IPS-18c (cell line): ENCODE data around the gene TECTA.

ENCODE experiments used
- H3K4me3 ChIP-seq: 2 replicates; pipeline ENCODE4 v1.7.0; 2013; ENCODE audit warnings: low read depth, mild to moderate bottlenecking, low read length, moderate library complexity; ENCODE audit not compliant: insufficient read depth
- H3K9me3 ChIP-seq: one replicate; pipeline ENCODE4 v1.6.1; 2013; ENCODE audit warnings: mild to moderate bottlenecking, low read length, moderate library complexity; ENCODE audit not compliant: control insufficient read depth, insufficient read depth

TECTA gene

GRCh38 chr11:121100943-121101342, at the start of gene TECTA:
Gene TECTA (plus strand): TSS chr11:121101243. CDS start chr11:121102666, 1,423 bp downstream.
- Histone ChIP-seq H3K9me3 (no peaks in the 10 kb centered on the region), H3K4me3 (no peak within 1 kb of the TSS)

- Histone ChIP-seq H3K4me3 (no peak overlapping the region), H3K9me3 (no peaks in the 10 kb centered on the region)
These were observed 47.8 kb upstream of the TECTA start for GRCh38 chr11:121053244-121053643.

- no peaks in the 10 kb centered on the region for H3K9me3 ChIP-seq
- no peak overlapping the region for H3K4me3 ChIP-seq
These were observed 46.8 kb upstream of the TECTA start for GRCh38 chr11:121054266-121054665.

- Histone ChIP-seq H3K9me3 (no peaks in the 10 kb centered on the region), H3K4me3 (no peak overlapping the region)
These were observed 46.0 kb upstream of the TECTA start for GRCh38 chr11:121055076-121055475.

GRCh38 chr11:121057922-121058321, 43.1 kb upstream of the TECTA start:
- H3K4me3 ChIP-seq = no peak overlapping the region
- H3K9me3 ChIP-seq = no peaks in the 10 kb centered on the region

GRCh38 chr11:121058941-121059340, 42.1 kb upstream of the TECTA start:
- Histone ChIP-seq H3K9me3 (no peaks in the 10 kb centered on the region), H3K4me3 (no peak overlapping the region)

- no peaks in the 10 kb centered on the region for H3K9me3 ChIP-seq
- no peak overlapping the region for H3K4me3 ChIP-seq
These were observed 41.4 kb upstream of the TECTA start for GRCh38 chr11:121059605-121060004.

GRCh38 chr11:121063728-121064127, 37.3 kb upstream of the TECTA start:
- no peak overlapping the region for H3K4me3 ChIP-seq

GRCh38 chr11:121066623-121067022, 34.4 kb upstream of the TECTA start:
- Histone ChIP-seq H3K4me3 (no peak overlapping the region), H3K9me3 (no peaks in the 10 kb centered on the region)

More at GRCh38 chr11:121063728-121064127, 37.3 kb upstream of the TECTA start:
- no peaks in the 10 kb centered on the region for H3K9me3 ChIP-seq

- no peaks in the 10 kb centered on the region for H3K9me3 ChIP-seq
- no peak overlapping the region for H3K4me3 ChIP-seq
These were observed 34.0 kb upstream of the TECTA start for GRCh38 chr11:121067026-121067425.

- Histone ChIP-seq H3K9me3 (no peaks in the 10 kb centered on the region), H3K4me3 (no peak overlapping the region)
These were observed 33.6 kb upstream of the TECTA start for GRCh38 chr11:121067453-121067852.

- Histone ChIP-seq H3K9me3 (no peaks in the 10 kb centered on the region), H3K4me3 (no peak overlapping the region)
These were observed 32.9 kb upstream of the TECTA start for GRCh38 chr11:121067962-121068647.

- Histone ChIP-seq H3K9me3 (no peaks in the 10 kb centered on the region), H3K4me3 (no peak overlapping the region)
These were observed 32.3 kb upstream of the TECTA start for GRCh38 chr11:121068787-121069186.

- Histone ChIP-seq H3K4me3 (no peak overlapping the region), H3K9me3 (no peaks in the 10 kb centered on the region)
These were observed 29.8 kb upstream of the TECTA start for GRCh38 chr11:121070951-121071845.

- Histone ChIP-seq H3K9me3 (no peaks in the 10 kb centered on the region), H3K4me3 (no peak overlapping the region)
These were observed 29.1 kb upstream of the TECTA start for GRCh38 chr11:121071846-121072450.

- Histone ChIP-seq H3K4me3 (no peak overlapping the region), H3K9me3 (no peaks in the 10 kb centered on the region)
These were observed 19.7 kb upstream of the TECTA start for GRCh38 chr11:121081321-121081720.

GRCh38 chr11:121082219-121082618, 18.8 kb upstream of the TECTA start:
- Histone ChIP-seq H3K9me3 (no peaks in the 10 kb centered on the region), H3K4me3 (no peak overlapping the region)

GRCh38 chr11:121082670-121083069, 18.4 kb upstream of the TECTA start:
- Histone ChIP-seq H3K9me3 (no peaks in the 10 kb centered on the region), H3K4me3 (no peak overlapping the region)
